Posterior vena cava (tissue), 2 donors: ENCODE measurements around the gene ST7. TPM values are rescaled to one million over a fixed set of nuclear protein-coding genes. Genes with fewer than 3 reads are reported as not detected.
"Not testable (repeated sequence)": the region's sequence is repeated elsewhere in the genome, so short reads cannot be mapped to it uniquely, and the experiment has no call there.

Experiments used
- DNase-seq: peaks from one replicate; pipeline ENCODE4 v3.0.0-alpha.2; 2020; ENCODE audit warnings: low spot score
- intact Hi-C, 2 donors: fragments of 100-400 bp; cut with DNase I; formaldehyde crosslinking; loops; one replicate each; pipeline versions ENCODE4 v1.14.1 to v1.14.2; 2022 to 2023
- total RNA-seq, 2 donors: library from RNA; stranded (reverse); fragmentation: NEBNext Ultra II Directional; extraction: Animal tissue kit (Norgen Biotek cat#: 25700); gene quantifications; one replicate each; pipeline ENCODE4 v1.2.1, GENCODE V29; 2021
- donor health status: DM: yes; HTN: yes; CAD: no.
- donor health status: DM: yes; HTN: yes; CAD: no.

Gene ST7
- total RNA-seq, 2 donors from 2014 or later, result 14.9 to 16.2 TPM

DNA sequence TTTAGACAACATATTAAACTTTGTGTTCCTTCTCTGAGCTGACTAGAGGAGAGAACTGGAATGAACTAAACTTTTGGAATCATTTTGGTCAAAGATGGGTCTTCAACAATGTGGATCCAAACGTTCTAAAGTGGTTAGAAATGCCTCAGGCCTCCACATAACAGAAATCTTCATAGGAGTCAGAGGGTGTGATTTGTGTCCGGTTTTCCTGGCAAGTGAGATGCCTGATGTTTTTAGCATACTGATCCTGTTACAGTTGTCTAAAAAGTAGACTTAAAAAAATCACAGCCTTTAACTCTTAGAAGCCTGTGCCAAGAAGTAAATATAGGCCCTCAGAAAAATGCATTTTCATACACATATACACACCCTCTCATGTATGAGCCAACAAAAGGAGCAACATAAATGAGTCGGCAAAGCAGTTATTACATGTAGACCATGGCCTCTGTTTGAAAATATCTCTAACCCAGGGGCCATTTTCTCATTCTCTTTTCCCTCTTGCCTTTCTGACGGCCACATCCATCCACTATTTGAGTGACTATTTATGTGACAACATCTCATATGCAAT, 64.5 kb downstream of the ST7 start:
- intact Hi-C loops, result no loop called here
- DNase-seq, result no peak

DNA sequence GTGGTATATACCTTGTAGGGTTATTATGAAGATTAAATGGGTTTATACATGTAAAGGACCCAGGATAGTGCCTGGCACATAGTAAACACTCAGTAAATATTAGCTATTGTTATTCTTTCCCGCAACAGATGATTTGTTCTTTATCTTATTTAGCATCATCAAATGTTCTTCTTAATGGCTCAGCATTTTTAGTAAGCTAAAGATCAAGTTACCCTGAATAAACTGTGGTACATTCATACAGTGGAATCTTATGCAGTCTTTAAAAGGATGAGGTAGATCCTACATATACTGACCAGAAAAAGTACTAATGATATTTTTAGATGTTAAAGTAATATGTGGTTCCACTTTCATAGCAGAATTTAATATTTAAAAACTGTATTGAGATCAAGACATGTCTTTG, 65.4 kb downstream of the ST7 start:
- DNase-seq, result no peak
- intact Hi-C loops, result no loop called here

DNA sequence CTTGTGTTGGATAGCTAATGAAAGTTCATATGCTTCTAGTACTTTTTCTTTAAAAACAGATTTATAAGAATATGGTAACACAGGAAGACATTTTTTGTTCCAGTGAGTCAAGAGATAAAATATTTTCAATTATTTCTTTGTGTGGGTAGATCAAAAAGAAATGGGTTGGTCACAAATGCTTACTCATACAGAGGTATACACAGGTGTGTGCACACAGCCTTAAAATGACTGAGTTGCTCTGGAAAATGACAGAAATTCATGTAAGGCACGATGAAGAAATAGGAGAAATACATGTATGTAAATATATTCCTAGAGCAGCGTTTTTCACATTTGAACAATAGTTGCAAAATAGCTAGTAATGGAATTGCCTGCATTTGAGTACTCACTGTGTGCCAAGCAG, 66.0 kb downstream of the ST7 start:
- DNase-seq, result no peak
- intact Hi-C loops, result no loop called here

DNA sequence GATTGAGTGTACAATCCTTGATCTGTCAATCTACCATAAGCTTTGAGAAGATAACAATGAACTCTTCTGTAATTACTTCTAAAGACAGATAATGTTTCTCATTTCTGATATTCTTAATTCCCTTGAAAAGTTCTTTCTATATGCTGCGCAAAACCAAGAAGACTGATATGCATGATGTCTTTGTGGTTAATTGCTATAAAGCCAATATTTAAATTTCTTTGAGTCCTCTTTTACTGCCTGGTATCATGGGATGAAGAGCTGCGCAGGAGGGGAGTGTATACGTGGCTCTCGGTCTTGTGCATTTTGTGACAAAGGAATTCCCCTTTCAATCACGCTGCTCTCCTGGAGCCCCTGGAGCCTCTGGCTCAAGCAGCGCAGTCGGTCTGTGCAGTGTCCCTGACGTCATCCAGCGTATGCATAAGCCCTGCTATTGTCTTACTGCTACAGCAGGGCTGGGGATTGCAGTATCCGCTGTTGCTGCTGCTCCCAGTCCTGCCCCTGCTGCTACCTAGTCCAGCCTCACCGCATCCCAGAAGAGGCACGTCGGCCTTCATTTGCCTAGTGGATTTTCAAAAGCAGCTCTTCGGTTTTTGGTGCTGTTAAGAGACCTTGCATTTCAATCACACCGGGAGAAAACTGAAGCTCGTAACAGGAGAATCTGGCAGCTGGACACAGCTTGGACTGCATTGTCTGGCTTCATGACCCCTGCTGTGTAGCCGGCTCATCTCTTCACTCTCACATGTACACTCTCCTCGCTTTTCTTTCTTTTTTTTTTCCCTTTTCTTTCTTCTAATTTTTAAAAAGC, 66.7 kb downstream of the ST7 start:
- intact Hi-C loops, result no loop called here
- peak; percentile 67 for DNase-seq

- intact Hi-C loops, result no loop called here
These were observed 67.3 kb downstream of the ST7 start for GRCh38 chr7:117020591-117020973.

GRCh38 chr7:117021366-117021765, 68.1 kb downstream of the ST7 start:
- DNase-seq, result no peak
- intact Hi-C loops, result no loop called here

More at GRCh38 chr7:117020591-117020973, 67.3 kb downstream of the ST7 start:
- DNase-seq, result no peak

GRCh38 chr7:117021986-117022385, 68.7 kb downstream of the ST7 start:
- DNase-seq, result no peak
- intact Hi-C loops, result no loop called here

DNA sequence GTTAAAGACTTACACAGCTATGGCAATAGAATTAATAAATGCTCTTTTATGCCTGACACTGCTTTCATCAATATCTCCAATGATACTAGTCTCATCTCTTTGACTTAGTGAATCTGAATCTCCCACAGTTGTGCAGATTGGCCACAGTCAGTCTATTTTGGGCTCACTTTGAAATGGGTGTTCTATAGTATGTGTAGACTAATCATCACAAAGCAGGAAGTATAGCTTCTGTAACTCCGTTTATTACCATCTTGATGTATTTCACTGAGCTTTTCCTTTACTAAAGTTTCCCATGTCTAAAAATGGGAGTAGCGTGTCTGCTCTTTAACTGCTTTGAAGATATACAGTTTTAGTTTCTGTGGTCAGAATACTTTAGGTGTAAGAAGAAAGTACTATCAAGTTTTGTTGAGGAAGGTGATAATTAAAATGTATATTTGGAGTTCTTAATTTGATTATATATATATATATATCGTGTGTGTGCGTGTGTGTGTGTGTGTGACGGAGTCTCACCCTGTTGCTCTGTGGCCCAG, 70.1 kb downstream of the ST7 start:
- DNase-seq, result no peak
- intact Hi-C loops, result no loop called here

DNA sequence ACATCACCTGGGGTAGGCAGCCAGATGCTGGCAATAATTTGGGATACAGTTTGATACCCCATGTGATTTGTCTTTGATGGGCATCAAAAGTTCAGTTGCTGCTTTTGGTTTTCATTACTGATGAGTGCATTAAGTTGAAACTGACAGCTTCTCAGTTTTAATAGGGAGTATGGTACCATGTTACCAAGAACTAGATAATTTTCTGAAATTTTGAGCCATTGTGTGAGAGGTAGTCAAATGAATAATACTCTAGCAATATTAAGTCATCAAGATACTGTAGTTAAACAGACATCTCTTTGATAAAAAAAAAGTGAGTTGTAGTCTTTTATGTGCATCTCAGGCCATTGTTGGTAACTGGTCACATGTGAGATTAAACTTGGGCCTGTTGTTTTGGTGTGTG, 71.5 kb downstream of the ST7 start:
- intact Hi-C loops, result no loop called here
- no peak for DNase-seq

GRCh38 chr7:117025891-117026290, 72.6 kb downstream of the ST7 start:
- no peak for DNase-seq
- intact Hi-C loops, result no loop called here

DNA sequence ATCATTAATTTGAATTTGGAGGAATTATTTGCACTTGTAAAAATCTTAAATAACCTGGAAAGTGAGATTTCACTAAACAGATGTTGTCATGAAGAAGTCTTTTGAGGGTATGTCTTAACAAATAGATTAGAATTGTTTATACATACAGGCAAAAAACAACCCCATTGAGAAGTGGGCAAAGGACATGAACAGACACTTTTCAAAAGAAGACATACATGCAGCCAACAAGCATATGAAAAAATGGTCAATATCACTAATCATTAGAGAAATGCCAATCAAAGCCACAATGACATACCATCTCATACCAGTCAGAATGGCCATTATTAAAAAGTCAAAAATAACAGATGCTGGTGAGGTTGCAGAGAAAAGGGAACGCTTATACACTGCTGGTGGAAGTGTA, 77.0 kb downstream of the ST7 start:
- intact Hi-C loops, DNase-seq: not testable (repeated sequence)

- DNase-seq, intact Hi-C loops: not testable (repeated sequence)
These were observed 77.5 kb downstream of the ST7 start for GRCh38 chr7:117030793-117031192.

GRCh38 chr7:117032810-117033209, 79.5 kb downstream of the ST7 start:
- intact Hi-C loops, result no loop called here

GRCh38 chr7:117034851-117035464, 81.7 kb downstream of the ST7 start:
- intact Hi-C loops, result no loop called here

More at GRCh38 chr7:117032810-117033209, 79.5 kb downstream of the ST7 start:
- DNase-seq, result no peak

GRCh38 chr7:117035465-117035862, 82.2 kb downstream of the ST7 start:
- DNase-seq, result no peak

More at GRCh38 chr7:117034851-117035464, 81.7 kb downstream of the ST7 start:
- no peak for DNase-seq

DNA sequence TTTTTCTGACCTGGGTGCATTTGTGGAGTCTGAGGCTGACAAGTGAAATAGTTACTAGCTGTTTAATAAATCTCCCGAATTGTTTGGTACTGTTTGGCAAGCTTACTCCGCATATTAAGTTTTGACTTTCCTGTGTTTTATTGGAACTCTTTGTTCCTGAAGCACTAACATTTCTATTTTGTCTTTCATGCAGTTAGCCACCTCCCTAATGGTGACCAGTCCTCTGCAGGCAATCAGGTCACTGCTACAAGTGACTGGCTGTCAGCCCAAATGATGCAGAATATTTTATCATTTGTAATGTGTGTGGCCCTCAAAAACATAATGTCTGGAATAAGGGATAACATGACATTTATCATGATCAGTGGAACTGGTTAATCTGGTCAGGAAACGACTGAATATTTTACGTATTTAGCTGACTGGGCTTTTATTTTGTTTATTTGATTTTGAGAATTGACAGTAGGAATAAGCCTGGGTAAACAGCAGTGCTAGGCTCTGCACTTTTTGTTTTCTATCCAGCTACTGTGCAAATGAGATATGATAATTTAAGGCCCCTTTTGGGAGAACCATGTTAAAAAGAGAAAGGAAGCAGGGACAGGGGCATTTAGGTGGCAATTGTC, 82.9 kb downstream of the ST7 start:
- intact Hi-C loops, result no loop called here
- no peak for DNase-seq

More at GRCh38 chr7:117035465-117035862, 82.2 kb downstream of the ST7 start:
- intact Hi-C loops, result no loop called here

GRCh38 chr7:117036836-117037235, 83.5 kb downstream of the ST7 start:
- intact Hi-C loops, result no loop called here
- no peak for DNase-seq

DNA sequence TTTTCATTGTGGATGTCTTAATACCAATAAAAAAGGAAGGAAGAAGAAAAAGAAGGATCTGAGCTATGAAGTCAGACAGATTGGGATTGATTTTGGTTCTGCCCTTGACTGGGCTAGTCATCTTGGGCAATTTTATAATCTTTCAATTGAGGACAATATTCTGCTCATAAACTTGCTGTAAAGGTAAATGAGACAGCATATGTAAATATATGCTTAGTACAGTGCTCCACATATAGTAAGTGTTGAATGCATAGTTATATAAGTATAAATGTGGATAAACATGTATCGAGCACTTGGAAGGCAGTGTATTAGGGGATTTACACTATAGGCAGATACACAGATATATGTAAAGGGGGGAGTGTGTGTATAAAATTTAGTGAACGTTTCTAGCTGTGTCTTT, 85.1 kb downstream of the ST7 start:
- DNase-seq, result no peak
- intact Hi-C loops, result no loop called here

GRCh38 chr7:117041007-117041406, 87.7 kb downstream of the ST7 start:
- intact Hi-C loops, result no loop called here
- DNase-seq, result no peak

DNA sequence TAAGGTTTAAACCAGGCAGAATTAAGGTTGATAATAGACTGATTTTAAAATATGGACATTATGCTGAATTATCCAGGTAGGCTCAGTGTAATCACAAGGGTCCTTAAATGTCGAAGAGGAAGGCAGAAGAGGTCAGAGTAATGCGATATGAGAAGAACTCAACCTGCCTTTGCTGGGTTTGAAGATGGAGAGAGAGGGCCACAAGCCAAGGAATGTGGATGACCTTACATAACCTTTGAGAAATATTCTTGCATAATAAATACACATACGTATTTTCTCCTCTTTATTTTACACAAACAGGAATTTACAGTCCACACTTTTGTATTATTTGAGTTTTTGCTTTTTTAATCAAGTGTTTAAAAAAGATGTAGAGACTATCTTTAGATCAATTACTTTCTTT, 88.5 kb downstream of the ST7 start:
- intact Hi-C loops, result no loop called here

More for the DNA sequence above, 88.5 kb downstream of the ST7 start:
- DNase-seq, result no peak
